Renal cortex interstitium (tissue), 11 donors: Measurements from ENCODE around the gene PHPT1. TPM values are rescaled to one million over a fixed set of nuclear protein-coding genes. Genes with fewer than 3 reads are reported as not detected.
"Not testable (repeated sequence)": the region's sequence is repeated elsewhere in the genome, so short reads cannot be mapped to it uniquely, and the experiment has no call there.

ENCODE experiments used
- DNase-seq, 11 donors: peaks; one replicate each; pipeline ENCODE4 v3.0.0-alpha.2; 2013; ENCODE audit warnings: low read depth in 9 of 11, low spot score in 4 of 11; ENCODE audit errors: extremely low read depth in 1 of 11
- polyA plus RNA-seq, 3 donors: library from polyadenylated mRNA; unstranded; fragments of 120-200 nt; gene quantifications; one replicate each; pipeline ENCODE4 v1.2.1, GENCODE V29; 2013; ENCODE audit not compliant: insufficient read length in 3 of 3

The PHPT1 gene
- polyA plus RNA-seq, 3 donors: 63.4 to 111 (median 93.7) TPM

GRCh38 chr9:136829981-136830885 lies 19.0 kb upstream of the PHPT1 start:
- DNase-seq: no peak

- no peak for DNase-seq
Observed at GRCh38 chr9:136831002-136831719, 18.0 kb upstream of the PHPT1 start.

DNA sequence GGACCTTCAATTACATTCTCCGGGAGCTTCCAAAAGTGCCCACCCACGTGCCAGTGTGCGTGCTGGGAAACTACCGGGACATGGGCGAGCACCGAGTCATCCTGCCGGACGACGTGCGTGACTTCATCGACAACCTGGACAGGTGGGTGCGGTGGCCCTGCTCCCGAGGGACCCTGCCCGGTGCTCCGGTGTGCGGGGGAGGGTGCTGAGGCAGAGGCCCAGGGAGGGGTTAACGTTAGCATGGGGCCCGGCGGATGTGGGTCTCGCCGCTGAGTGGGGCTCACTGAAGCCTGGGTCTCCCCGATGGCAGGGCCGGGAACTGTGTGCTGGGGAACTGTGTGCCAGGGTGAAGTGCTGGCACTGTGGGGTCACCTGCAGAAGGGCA lies 17.5 kb upstream of the PHPT1 start:
- no peak for DNase-seq

GRCh38 chr9:136832581-136832980 lies 16.6 kb upstream of the PHPT1 start:
- no peak for DNase-seq

GRCh38 chr9:136833381-136834048 lies 15.7 kb upstream of the PHPT1 start:
- not testable (repeated sequence) for DNase-seq

- DNase-seq: no peak
Observed at GRCh38 chr9:136835162-136835931, 13.9 kb upstream of the PHPT1 start.

- no peak for DNase-seq
Observed at GRCh38 chr9:136835932-136836904, 13.0 kb upstream of the PHPT1 start.

- DNase-seq: no peak
Observed at GRCh38 chr9:136837146-136837855, 11.9 kb upstream of the PHPT1 start.

DNA sequence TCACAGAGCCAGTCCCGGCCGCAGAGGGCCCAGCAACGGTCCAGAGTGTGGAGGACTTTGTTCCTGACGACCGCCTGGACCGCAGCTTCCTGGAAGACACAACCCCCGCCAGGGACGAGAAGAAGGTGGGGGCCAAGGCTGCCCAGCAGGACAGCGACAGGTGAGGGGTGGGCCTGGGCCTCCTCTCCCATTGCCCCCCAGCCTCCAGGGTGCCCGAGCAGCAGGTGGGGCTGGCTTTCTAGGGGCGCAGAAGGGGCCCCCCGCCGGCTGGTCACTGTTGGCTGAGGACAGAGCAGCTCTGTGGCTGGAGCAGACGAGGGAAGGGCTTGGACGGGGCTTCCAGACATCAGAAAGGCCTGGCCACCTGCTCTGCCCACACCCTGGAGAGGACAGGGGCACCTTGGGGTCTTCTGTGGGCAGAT lies 11.3 kb upstream of the PHPT1 start:
- DNase-seq: not testable (repeated sequence)

DNA sequence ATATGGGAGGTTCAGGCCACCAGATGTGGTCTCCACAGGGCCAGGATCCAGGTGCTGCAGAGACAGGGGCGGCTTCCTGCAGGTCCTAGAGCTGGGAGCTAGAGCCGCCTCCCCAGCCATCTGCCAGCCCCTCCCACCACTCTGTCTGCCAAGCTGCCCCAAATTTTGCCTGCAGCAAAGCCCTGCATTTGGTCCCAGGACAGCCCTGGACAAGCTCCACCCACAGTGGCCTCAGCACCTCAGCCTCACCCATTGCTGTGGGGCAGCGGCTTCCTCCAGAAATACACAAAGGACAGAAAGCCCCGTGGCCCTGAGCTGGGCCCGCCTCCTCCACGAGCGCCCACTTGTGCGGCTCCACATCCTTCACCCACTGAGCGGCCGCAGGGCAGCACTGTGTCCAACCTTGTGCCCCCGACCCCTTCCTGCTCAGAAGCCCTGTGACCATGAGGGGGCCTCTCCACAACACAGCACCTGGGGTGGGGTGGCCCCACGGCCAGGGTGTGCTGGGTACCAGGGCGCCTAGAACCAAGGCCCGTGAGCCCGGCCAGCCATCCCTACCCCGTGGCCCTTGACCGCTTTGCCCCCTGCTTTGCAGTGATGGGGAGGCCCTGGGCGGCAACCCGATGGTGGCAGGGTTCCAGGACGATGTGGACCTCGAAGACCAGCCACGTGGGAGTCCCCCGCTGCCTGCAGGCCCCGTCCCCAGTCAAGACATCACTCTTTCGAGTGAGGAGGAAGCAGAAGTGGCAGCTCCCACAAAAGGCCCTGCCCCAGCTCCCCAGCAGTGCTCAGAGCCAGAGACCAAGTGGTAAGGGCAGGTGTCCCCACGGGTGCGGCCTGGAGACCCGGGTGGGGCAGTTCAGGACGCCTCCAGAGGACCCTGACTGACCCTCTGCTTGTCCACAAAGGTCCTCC lies 10.6 kb upstream of the PHPT1 start:
- no peak for DNase-seq

GRCh38 chr9:136839229-136840139 lies 9.7 kb upstream of the PHPT1 start:
- DNase-seq: no peak

DNA sequence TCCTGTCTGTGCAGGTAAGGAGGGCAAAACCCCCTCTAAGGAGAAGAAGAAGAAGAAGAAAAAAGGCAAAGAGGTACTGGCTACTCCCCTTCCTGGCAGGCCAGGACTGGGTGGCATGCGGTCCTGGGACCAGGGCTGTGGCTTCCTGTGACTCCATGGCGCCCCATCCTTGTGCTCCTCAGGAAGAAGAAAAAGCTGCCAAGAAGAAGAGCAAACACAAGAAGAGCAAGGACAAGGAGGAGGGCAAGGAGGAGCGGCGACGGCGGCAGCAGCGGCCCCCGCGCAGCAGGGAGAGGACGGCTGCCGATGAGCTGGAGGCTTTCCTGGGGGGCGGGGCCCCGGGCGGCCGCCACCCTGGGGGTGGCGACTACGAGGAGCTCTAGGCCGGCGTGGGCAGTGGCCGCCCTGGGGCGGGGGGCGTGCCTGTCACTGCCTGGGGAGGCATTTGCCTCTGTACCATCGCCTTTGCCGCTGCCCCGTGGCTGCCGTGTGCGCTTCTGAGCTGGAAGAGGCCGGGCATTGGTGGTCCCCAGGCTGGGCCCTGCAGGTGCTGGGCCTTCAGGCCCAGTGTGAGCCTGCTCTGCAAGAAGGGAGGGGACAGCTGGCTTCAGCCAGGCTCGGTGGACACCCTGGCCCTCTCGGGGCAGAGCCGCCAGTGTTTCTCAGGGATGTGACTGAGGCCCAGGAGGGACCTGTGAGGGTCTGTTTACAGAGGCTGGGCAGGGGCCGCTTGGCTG lies 8.9 kb upstream of the PHPT1 start:
- no peak for DNase-seq

- peak in 3 of 11 donors; percentile 50 to 59 (median 51) for DNase-seq
Observed at GRCh38 chr9:136840877-136841645, 8.1 kb upstream of the PHPT1 start.
